Karpas-422 (cell line): ENCODE results near the gene BICC1. TPM values are rescaled to one million over a fixed set of nuclear protein-coding genes. Genes with fewer than 3 reads are reported as not detected.

Experiments
- DNase-seq: peaks from one replicate; pipeline ENCODE4 v3.0.0-alpha.2; 2015
- H2AFZ ChIP-seq: fragments of 200-600 bp; sonication (generic); 2 replicates; pipeline ENCODE4 v1.6.1; 2014; ENCODE audit warnings: antibody characterized with exemption, low read length, mixed read lengths
- H3K27ac ChIP-seq: fragments of 200-600 bp; sonication (generic); 2 replicates; pipeline ENCODE4 v1.5.1; 2014; ENCODE audit warnings: mild to moderate bottlenecking, low read length, moderate library complexity
- H3K27me3 ChIP-seq: fragments of 200-600 bp; sonication (generic); 2 replicates; pipeline ENCODE4 v1.6.1; 2014; ENCODE audit warnings: low read length, mixed read lengths
- H3K36me3 ChIP-seq: fragments of 200-600 bp; sonication (generic); 2 replicates; pipeline ENCODE4 v1.6.1; 2014; ENCODE audit warnings: low read length, mixed read lengths; ENCODE audit not compliant: insufficient read depth
- H3K4me1 ChIP-seq: fragments of 200-600 bp; sonication (generic); 2 replicates; pipeline ENCODE4 v1.6.1; 2014; ENCODE audit warnings: mild to moderate bottlenecking, low read length, mixed read lengths
- H3K4me2 ChIP-seq: fragments of 200-600 bp; sonication (generic); 2 replicates; pipeline ENCODE4 v1.6.1; 2014; ENCODE audit warnings: low read length, low read depth, mild to moderate bottlenecking; ENCODE audit not compliant: poor library complexity, severe bottlenecking
- H3K4me3 ChIP-seq: fragments of 200-600 bp; sonication (generic); 2 replicates; pipeline ENCODE4 v1.5.1; 2014; ENCODE audit warnings: mild to moderate bottlenecking, antibody characterized with exemption, low read length, mixed read lengths
- H3K79me2 ChIP-seq: fragments of 200-600 bp; sonication (generic); 2 replicates; pipeline ENCODE4 v1.6.1; 2014; ENCODE audit warnings: mild to moderate bottlenecking, low read length, mixed read lengths
- H3K9ac ChIP-seq: fragments of 200-600 bp; sonication (generic); 2 replicates; pipeline ENCODE4 v1.6.0; 2014; ENCODE audit warnings: low read length
- H3K9me2 ChIP-seq: fragments of 200-600 bp; sonication (generic), shearing (Covaris generic); replicated peaks from 2 replicates; pipeline ENCODE4 v1.6.0; 2014; ENCODE audit warnings: mild to moderate bottlenecking, low read length, moderate library complexity; ENCODE audit not compliant: insufficient read depth
- H3K9me3 ChIP-seq: fragments of 300-700, 200-600 bp; sonication (generic); 2 replicates; pipeline ENCODE4 v1.6.1; 2014; ENCODE audit warnings: low read length, mixed read lengths
- H4K20me1 ChIP-seq: fragments of 200-600 bp; sonication (generic); 2 replicates; pipeline ENCODE4 v1.6.1; 2014; ENCODE audit warnings: mild to moderate bottlenecking, antibody characterized with exemption, low read length, low read depth; ENCODE audit not compliant: insufficient read depth
- total RNA-seq: library from RNA; depleted of rRNA; stranded (reverse); fragments of >200 nt; shearing (Covaris generic); gene quantifications from 2 replicates; pipeline ENCODE4 v1.2.3, GENCODE V29; 2014; ENCODE audit warnings: low replicate concordance

BICC1 gene
- total RNA-seq, 1 experiment from 2014 or later, result not detected

DNA sequence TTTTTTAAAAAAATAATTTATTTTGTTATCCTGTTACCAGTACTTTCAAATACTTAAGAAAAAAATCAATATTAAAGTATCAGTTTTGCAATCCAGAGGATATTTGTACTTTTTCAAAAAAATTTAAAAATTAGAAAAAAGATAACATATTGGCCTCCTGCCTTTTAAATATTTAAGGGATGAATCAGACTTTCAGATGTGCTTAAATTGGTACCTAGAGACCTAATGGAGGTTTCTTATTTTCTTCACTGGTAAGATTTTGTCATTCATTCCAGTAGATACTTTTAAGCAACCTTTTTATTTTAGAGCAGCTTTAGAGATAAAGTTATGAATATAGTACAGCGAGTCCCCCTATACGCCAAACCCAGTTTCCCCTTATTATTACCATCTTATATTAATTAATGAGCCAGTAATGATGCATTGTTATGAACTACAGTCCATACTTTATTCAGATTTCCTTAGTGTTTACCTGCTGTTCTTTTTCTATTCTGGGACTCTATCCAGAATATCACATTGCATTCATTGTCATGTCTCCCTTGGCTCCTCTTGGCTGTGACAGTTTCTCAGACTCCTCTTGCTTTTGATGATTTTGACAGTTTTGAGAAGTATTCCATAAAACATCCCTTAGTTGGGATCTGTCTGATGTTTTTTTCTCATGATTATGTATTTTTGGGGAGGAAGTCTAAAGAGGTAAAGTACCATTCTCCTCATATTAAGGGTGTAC, 34.2 kb downstream of the BICC1 start:
- H3K4me3 ChIP-seq, result no peak overlapping the region
- H2AFZ ChIP-seq, result no peak overlapping the region
- no peaks in the 10 kb centered on the region for H4K20me1 ChIP-seq
- no peaks in the 10 kb centered on the region for H3K9me3 ChIP-seq
- no peaks in the 10 kb centered on the region for H3K9me2 ChIP-seq
- no peak overlapping the region for H3K9ac ChIP-seq
- H3K79me2 ChIP-seq, result no peaks in the 10 kb centered on the region
- H3K27ac ChIP-seq, result no peak overlapping the region
- H3K36me3 ChIP-seq, result no peaks in the 10 kb centered on the region
- DNase-seq, result no peak
- H3K27me3 ChIP-seq, result no peaks in the 10 kb centered on the region
- no peak overlapping the region for H3K4me2 ChIP-seq
- no peaks in the 10 kb centered on the region for H3K4me1 ChIP-seq

DNA sequence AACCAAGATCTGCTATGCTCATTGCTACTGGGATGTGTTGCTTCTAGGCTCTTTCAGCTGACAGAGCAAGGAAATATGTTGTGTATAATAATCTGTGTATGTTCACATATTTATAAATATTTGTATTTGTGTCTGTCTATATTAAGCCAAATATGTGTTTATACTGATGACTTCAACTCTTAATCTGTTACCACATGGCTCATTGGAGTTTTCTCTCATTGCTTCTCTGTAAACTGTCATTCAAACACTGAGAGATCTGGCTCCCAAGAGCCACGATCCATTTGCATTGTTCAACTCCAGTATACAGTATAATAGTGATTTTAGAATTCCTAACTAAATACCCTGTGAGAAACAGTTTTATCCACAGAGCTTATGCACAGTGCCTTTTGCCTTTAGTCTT, 35.3 kb downstream of the BICC1 start:
- no peak overlapping the region for H3K4me2 ChIP-seq
- no peak overlapping the region for H3K4me3 ChIP-seq
- no peaks in the 10 kb centered on the region for H3K27me3 ChIP-seq
- H3K27ac ChIP-seq, result no peak overlapping the region
- H2AFZ ChIP-seq, result no peak overlapping the region
- no peaks in the 10 kb centered on the region for H3K9me3 ChIP-seq
- no peaks in the 10 kb centered on the region for H3K79me2 ChIP-seq
- no peaks in the 10 kb centered on the region for H4K20me1 ChIP-seq
- H3K9me2 ChIP-seq, result no peaks in the 10 kb centered on the region
- H3K36me3 ChIP-seq, result no peaks in the 10 kb centered on the region
- no peaks in the 10 kb centered on the region for H3K4me1 ChIP-seq
- no peak overlapping the region for H3K9ac ChIP-seq
- no peak for DNase-seq

DNA sequence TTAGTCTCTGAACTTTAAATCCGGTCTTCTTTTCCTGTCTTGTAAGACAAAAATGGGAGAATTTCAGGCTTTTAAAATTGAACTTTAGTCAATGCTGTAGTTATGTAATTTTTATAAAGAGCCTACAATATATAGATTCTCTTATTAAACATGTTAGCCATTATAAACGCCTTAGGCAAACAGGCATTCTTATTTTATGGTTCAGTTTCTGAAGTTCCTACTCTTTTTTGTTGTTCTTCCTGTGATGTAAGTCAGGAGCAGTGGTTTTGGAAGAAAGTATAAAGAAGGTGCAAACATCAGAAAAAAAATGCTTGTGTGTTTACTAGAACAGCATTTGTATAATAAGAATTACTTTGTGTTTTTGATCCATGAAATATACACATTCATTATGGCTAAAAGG, 41.6 kb downstream of the BICC1 start:
- Histone ChIP-seq H3K27me3 (no peaks in the 10 kb centered on the region), H4K20me1 (no peaks in the 10 kb centered on the region), H3K36me3 (no peaks in the 10 kb centered on the region), H3K9me2 (no peaks in the 10 kb centered on the region), H3K4me2 (no peak overlapping the region), H3K4me3 (no peak overlapping the region), H3K9ac (no peak overlapping the region), H3K4me1 (no peaks in the 10 kb centered on the region), H3K9me3 (no peaks in the 10 kb centered on the region), H3K27ac (no peak overlapping the region), H2AFZ (no peak overlapping the region), H3K79me2 (no peaks in the 10 kb centered on the region)
- DNase-seq, result no peak

DNA sequence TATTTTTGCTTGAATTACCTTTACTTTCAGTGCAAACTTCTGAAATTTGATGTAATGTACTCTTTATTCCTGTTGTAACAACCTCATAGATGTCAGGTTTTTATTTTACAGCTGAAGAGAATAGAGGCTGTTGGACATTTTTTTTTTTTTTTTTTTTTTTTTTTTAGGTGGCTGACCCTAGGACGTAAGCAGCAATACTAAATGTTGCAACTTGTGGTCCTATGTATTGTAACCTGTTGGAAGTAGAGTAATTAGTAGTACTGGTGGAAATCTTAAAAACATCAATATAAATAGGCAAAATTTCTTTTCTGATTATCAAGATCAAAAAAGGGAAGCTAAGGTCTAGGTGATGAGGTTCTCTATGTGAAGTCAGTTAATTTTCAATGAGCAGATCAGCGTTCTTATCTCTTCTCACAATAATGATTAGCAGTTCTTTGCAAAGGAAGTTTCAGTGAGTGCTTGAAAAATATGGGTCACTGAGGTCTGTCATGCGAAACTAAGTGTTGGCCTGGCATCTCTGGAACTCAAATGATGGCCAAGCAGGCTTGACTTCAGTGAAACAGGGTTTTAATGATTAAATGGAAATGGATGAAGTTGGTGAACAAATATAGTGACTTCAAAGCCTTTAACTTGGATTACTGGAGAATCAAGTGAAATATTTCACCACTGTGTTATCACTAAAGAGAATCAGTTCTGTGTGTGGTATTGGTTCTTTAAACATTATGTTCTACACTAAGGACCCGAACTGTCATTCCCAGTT, 42.7 kb downstream of the BICC1 start:
- H3K9ac ChIP-seq, result no peak overlapping the region
- H2AFZ ChIP-seq, result no peak overlapping the region
- H4K20me1 ChIP-seq, result no peaks in the 10 kb centered on the region
- no peaks in the 10 kb centered on the region for H3K9me2 ChIP-seq
- no peaks in the 10 kb centered on the region for H3K4me1 ChIP-seq
- H3K27me3 ChIP-seq, result no peaks in the 10 kb centered on the region
- H3K27ac ChIP-seq, result no peak overlapping the region
- no peak overlapping the region for H3K4me3 ChIP-seq
- no peak for DNase-seq
- H3K79me2 ChIP-seq, result no peaks in the 10 kb centered on the region
- H3K9me3 ChIP-seq, result no peaks in the 10 kb centered on the region
- no peak overlapping the region for H3K4me2 ChIP-seq
- H3K36me3 ChIP-seq, result no peaks in the 10 kb centered on the region

DNA sequence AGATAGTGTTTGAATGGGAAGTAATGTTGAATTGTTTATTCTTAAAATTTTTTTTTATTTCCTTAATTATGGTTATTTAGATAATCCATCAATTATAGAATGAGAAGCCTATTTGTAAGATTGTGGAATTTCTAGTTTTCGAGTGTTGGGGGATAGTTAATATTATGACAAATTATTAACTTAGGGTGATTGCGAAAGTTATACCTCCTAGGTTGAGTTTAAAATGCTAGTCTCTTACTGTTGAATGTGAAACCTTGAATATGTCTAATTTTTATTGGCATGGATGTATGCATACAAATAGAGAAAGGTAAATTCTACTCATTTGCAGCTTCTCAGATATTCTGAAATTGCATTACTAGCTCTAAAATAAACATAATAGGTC, 43.2 kb downstream of the BICC1 start:
- no peaks in the 10 kb centered on the region for H3K27me3 ChIP-seq
- no peak for DNase-seq
- no peak overlapping the region for H3K4me3 ChIP-seq
- H2AFZ ChIP-seq, result no peak overlapping the region
- no peak overlapping the region for H3K27ac ChIP-seq
- H3K4me2 ChIP-seq, result no peak overlapping the region
- H3K9ac ChIP-seq, result no peak overlapping the region
- H3K79me2 ChIP-seq, result no peaks in the 10 kb centered on the region
- no peaks in the 10 kb centered on the region for H3K4me1 ChIP-seq
- no peaks in the 10 kb centered on the region for H3K9me3 ChIP-seq
- no peaks in the 10 kb centered on the region for H3K9me2 ChIP-seq
- H3K36me3 ChIP-seq, result no peaks in the 10 kb centered on the region
- no peaks in the 10 kb centered on the region for H4K20me1 ChIP-seq

DNA sequence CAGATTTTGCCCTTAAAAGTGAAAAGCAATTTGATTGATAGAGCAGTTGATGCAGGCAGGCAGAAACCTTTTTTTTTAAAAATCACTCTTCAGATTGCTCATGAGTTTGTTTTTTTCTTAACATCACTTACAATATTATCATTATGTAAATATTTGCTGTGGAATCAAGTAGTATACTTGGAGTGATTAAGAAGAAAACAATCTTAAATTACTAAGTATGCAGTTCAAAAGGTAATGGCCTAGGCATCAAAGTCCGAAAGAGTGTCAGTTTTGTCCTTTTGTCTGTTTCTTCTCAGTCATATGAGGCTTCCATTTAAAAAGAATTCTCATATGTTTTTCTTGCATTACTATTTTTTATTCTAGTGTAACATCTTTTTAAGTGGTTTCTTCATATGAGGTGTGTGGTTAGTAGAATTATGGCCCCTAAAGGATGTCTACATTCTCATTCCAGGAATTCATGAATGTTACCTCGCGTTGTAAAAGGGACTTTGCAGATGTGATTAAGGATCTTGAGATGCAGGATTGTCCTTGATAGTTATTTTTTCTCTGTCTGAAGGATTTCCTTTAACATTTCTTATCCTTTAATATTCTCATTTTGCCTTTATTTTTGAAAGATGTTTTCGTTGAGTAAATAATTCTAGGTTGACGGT, 44.0 kb downstream of the BICC1 start:
- no peaks in the 10 kb centered on the region for H3K9me3 ChIP-seq
- H3K27me3 ChIP-seq, result no peaks in the 10 kb centered on the region
- no peaks in the 10 kb centered on the region for H3K79me2 ChIP-seq
- H3K4me2 ChIP-seq, result no peak overlapping the region
- H3K9ac ChIP-seq, result no peak overlapping the region
- no peaks in the 10 kb centered on the region for H3K36me3 ChIP-seq
- H3K4me1 ChIP-seq, result no peaks in the 10 kb centered on the region
- no peaks in the 10 kb centered on the region for H3K9me2 ChIP-seq
- no peak overlapping the region for H2AFZ ChIP-seq
- H3K4me3 ChIP-seq, result no peak overlapping the region
- H3K27ac ChIP-seq, result no peak overlapping the region
- no peaks in the 10 kb centered on the region for H4K20me1 ChIP-seq
- no peak for DNase-seq

DNA sequence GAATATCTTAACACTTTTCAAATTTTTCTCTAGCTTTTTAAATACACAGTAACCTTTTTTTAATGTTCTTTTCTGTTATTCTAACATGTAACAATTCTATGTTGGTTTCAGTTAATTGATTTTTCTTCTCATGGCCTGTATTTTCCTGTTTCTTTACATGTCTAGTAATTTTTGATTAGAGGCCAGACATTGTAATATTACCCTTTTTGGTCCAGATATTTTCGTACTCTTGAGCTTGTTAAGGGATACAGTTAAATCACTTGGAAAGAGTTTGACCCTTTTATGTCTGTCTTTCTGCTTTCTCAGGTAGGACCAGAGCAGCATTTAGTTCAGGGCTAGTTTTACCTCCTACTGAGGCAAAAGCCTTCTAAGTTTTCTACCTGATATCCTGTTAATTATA, 45.0 kb downstream of the BICC1 start:
- Histone ChIP-seq H2AFZ (no peak overlapping the region), H3K9me3 (no peaks in the 10 kb centered on the region), H4K20me1 (no peaks in the 10 kb centered on the region), H3K4me3 (no peak overlapping the region), H3K4me1 (no peaks in the 10 kb centered on the region), H3K9me2 (no peaks in the 10 kb centered on the region), H3K9ac (no peak overlapping the region), H3K27ac (no peak overlapping the region), H3K4me2 (no peak overlapping the region), H3K79me2 (no peaks in the 10 kb centered on the region), H3K36me3 (no peaks in the 10 kb centered on the region), H3K27me3 (peaks cover 2% of the 10 kb centered on the region; the same call in 1 of the 2 replicates)
- DNase-seq, result no peak

DNA sequence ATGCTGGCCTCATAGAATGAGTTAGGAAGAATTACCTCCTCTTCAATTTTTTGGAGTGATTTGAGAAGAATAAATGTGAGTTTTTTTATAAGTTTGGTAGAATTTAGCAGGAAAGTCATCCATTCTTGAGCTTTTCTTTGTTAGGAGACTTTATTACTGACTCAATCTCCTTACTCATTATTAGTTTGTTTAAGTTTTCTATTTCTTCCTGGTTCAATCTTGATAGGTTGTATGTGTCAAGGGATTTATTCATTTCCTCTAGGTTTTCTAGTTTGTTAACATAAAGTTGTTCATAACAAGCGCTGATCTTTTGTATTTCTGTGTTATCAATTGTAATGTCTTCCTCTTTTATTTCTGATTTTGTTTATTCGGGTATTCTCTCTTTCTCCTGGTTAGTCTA, 47.4 kb downstream of the BICC1 start:
- Histone ChIP-seq H3K27me3 (peaks cover 2% of the 10 kb centered on the region; the same call in 1 of the 2 replicates), H3K9me3 (no peaks in the 10 kb centered on the region), H3K36me3 (no peaks in the 10 kb centered on the region), H3K9ac (no peak overlapping the region), H3K9me2 (no peaks in the 10 kb centered on the region), H3K4me2 (no peak overlapping the region), H4K20me1 (no peaks in the 10 kb centered on the region), H3K27ac (no peak overlapping the region), H3K4me3 (no peak overlapping the region), H2AFZ (no peak overlapping the region), H3K79me2 (no peaks in the 10 kb centered on the region), H3K4me1 (no peaks in the 10 kb centered on the region)
- DNase-seq, result no peak
